ENCODE data around the gene RAB43. TPM values are rescaled to one million over a fixed set of nuclear protein-coding genes. Genes with fewer than 3 reads are reported as not detected.

RAB43 gene
- total RNA-seq, 2 experiments from 2014 or later = 10.4 to 12.5 TPM

- Histone ChIP-seq H3K36me3 (ENCODE audit: insufficient read depth, low read length) (no peaks in the 10 kb centered on the region), H3K4me2 (ENCODE audit: low read length) (no peak overlapping the region), H3K9me3 (ENCODE audit: low read length) (no peaks in the 10 kb centered on the region), H3K79me2 (ENCODE audit: insufficient read depth, low read depth, low read length) (no peaks in the 10 kb centered on the region), H3K4me3 (ENCODE audit: low read depth, low read length, poor library complexity, severe bottlenecking) (no peak overlapping the region), H4K20me1 (ENCODE audit: insufficient read depth, low read length) (no peaks in the 10 kb centered on the region), H3K27ac (ENCODE audit: low read depth, low read length, poor library complexity, severe bottlenecking) (no peak overlapping the region), H3K4me1 (ENCODE audit: insufficient read depth, low read length, poor library complexity, severe bottlenecking) (no peaks in the 10 kb centered on the region), H3K9me2 (ENCODE audit: insufficient read depth, low read length) (no peaks in the 10 kb centered on the region), H2AFZ (ENCODE audit: low read length) (no peak overlapping the region)
- no peak for DNase-seq (ENCODE audit: low spot score)
- BruUV-seq (replicated peaks) = no TSS peak
- ChIA-PET CTCF (ENCODE audit: unreplicated experiment) (no interaction called here), POLR2A (no interaction called here)
- intact Hi-C loops (cut with micrococcal nuclease; ENCODE audit: unreplicated experiment) = no loop called here
- TF ChIP-seq EZH2phosphoT487 (IDR thresholded peaks at IDR 0.05; ENCODE audit: borderline replicate concordance, low read depth, low read length) = no peak
- no peak for TF ChIP-seq CTCF (conservative IDR thresholded peaks at IDR 0.05; ENCODE audit: low read length)
Observed at GRCh38 chr3:129081503-129081902, 40.1 kb downstream of the RAB43 start.

- H3K36me3 ChIP-seq (ENCODE audit: insufficient read depth, low read length) = no peaks in the 10 kb centered on the region
- ChIA-PET CTCF (ENCODE audit: unreplicated experiment) (no interaction called here), POLR2A (interaction anchor here (0.5 kb wide), 1 partner anchor 1166 kb away, joined by 4 read pairs; no protein-coding TSS in a partner anchor)
- DNase-seq (ENCODE audit: low spot score) = no peak
- H2AFZ ChIP-seq (ENCODE audit: low read length) = no peak overlapping the region
- no peaks in the 10 kb centered on the region for H3K79me2 ChIP-seq (ENCODE audit: insufficient read depth, low read depth, low read length)
- BruUV-seq (replicated peaks) = no TSS peak
- TF ChIP-seq EZH2phosphoT487 (IDR thresholded peaks at IDR 0.05; ENCODE audit: borderline replicate concordance, low read depth, low read length) (no peak), CTCF (conservative IDR thresholded peaks at IDR 0.05; ENCODE audit: low read length) (no peak)
- H4K20me1 ChIP-seq (ENCODE audit: insufficient read depth, low read length) = no peaks in the 10 kb centered on the region
- intact Hi-C loops (cut with micrococcal nuclease; ENCODE audit: unreplicated experiment) = no loop called here
- no peak overlapping the region for H3K4me2 ChIP-seq (ENCODE audit: low read length)
- no peaks in the 10 kb centered on the region for H3K9me2 ChIP-seq (ENCODE audit: insufficient read depth, low read length)
- H3K9me3 ChIP-seq (ENCODE audit: low read length) = no peaks in the 10 kb centered on the region
- no peak overlapping the region for H3K27ac ChIP-seq (ENCODE audit: low read depth, low read length, poor library complexity, severe bottlenecking)
- H3K4me3 ChIP-seq (ENCODE audit: low read depth, low read length, poor library complexity, severe bottlenecking) = no peak overlapping the region
- H3K4me1 ChIP-seq (ENCODE audit: insufficient read depth, low read length, poor library complexity, severe bottlenecking) = no peaks in the 10 kb centered on the region
Observed at GRCh38 chr3:129078510-129078909, 43.1 kb downstream of the RAB43 start.

GRCh38 chr3:129077222-129077621 lies 44.4 kb downstream of the RAB43 start:
- intact Hi-C loops (cut with micrococcal nuclease; ENCODE audit: unreplicated experiment) = no loop called here
- DNase-seq (ENCODE audit: low spot score) = no peak
- BruUV-seq (replicated peaks) = no TSS peak
- no peaks in the 10 kb centered on the region for H3K9me2 ChIP-seq (ENCODE audit: insufficient read depth, low read length)
- no peak overlapping the region for H3K4me3 ChIP-seq (ENCODE audit: low read depth, low read length, poor library complexity, severe bottlenecking)
- H3K4me1 ChIP-seq (ENCODE audit: insufficient read depth, low read length, poor library complexity, severe bottlenecking) = no peaks in the 10 kb centered on the region
- H4K20me1 ChIP-seq (ENCODE audit: insufficient read depth, low read length) = no peaks in the 10 kb centered on the region
- H3K4me2 ChIP-seq (ENCODE audit: low read length) = no peak overlapping the region
- no peak for TF ChIP-seq EZH2phosphoT487 (IDR thresholded peaks at IDR 0.05; ENCODE audit: borderline replicate concordance, low read depth, low read length)
- no peak for TF ChIP-seq CTCF (conservative IDR thresholded peaks at IDR 0.05; ENCODE audit: low read length)
- ChIA-PET POLR2A (interaction anchor here (1.0 kb wide), 1 partner anchor 43 kb away, joined by 4 read pairs; no protein-coding TSS in a partner anchor), CTCF (ENCODE audit: unreplicated experiment) (no interaction called here)
- no peaks in the 10 kb centered on the region for H3K9me3 ChIP-seq (ENCODE audit: low read length)
- H2AFZ ChIP-seq (ENCODE audit: low read length) = no peak overlapping the region
- H3K36me3 ChIP-seq (ENCODE audit: insufficient read depth, low read length) = no peaks in the 10 kb centered on the region
- no peak overlapping the region for H3K27ac ChIP-seq (ENCODE audit: low read depth, low read length, poor library complexity, severe bottlenecking)
- no peaks in the 10 kb centered on the region for H3K79me2 ChIP-seq (ENCODE audit: insufficient read depth, low read depth, low read length)
